Stimulated activated CD8-positive, alpha-beta memory T cell treated with anti-CD3 and anti-CD28 coated beads, Interleukin-7, amount 100 ng/mL, for 24 hours (primary cell): ENCODE results near the gene RAB3GAP2.
"Not testable (repeated sequence)": the region's sequence is repeated elsewhere in the genome, so short reads cannot be mapped to it uniquely, and the experiment has no call there.

ENCODE experiments used
- DNase-seq: peaks from one replicate; pipeline ENCODE4 v3.0.0-alpha.2; 2020; ENCODE audit warnings: low read depth

Gene RAB3GAP2

GRCh38 chr1:220239966-220240365 lies 32.3 kb downstream of the RAB3GAP2 start:
- DNase-seq: no peak

GRCh38 chr1:220239213-220239612 lies 33.0 kb downstream of the RAB3GAP2 start:
- no peak for DNase-seq

GRCh38 chr1:220236278-220236677 lies 36.0 kb downstream of the RAB3GAP2 start:
- DNase-seq: not testable (repeated sequence)

GRCh38 chr1:220235462-220235861 lies 36.8 kb downstream of the RAB3GAP2 start:
- DNase-seq: no peak

- no peak for DNase-seq
These were observed 38.3 kb downstream of the RAB3GAP2 start for GRCh38 chr1:220233927-220234326.

- no peak for DNase-seq
These were observed 42.5 kb downstream of the RAB3GAP2 start for GRCh38 chr1:220229771-220230170.

GRCh38 chr1:220227393-220227792 lies 44.9 kb downstream of the RAB3GAP2 start:
- DNase-seq: no peak

GRCh38 chr1:220226752-220227151 lies 45.5 kb downstream of the RAB3GAP2 start:
- no peak for DNase-seq

- no peak for DNase-seq
These were observed 46.3 kb downstream of the RAB3GAP2 start for GRCh38 chr1:220225957-220226356.

- no peak for DNase-seq
These were observed 47.6 kb downstream of the RAB3GAP2 start for GRCh38 chr1:220224611-220225124.

- DNase-seq: no peak
These were observed 48.2 kb downstream of the RAB3GAP2 start for GRCh38 chr1:220224033-220224432.

GRCh38 chr1:220222939-220223338 lies 49.3 kb downstream of the RAB3GAP2 start:
- no peak for DNase-seq

- no peak for DNase-seq
These were observed 50.6 kb downstream of the RAB3GAP2 start for GRCh38 chr1:220221670-220222069.

GRCh38 chr1:220221269-220221668 lies 51.0 kb downstream of the RAB3GAP2 start:
- no peak for DNase-seq

- not testable (repeated sequence) for DNase-seq
These were observed 51.6 kb downstream of the RAB3GAP2 start for GRCh38 chr1:220220699-220221040.

- no peak for DNase-seq
These were observed 52.2 kb downstream of the RAB3GAP2 start for GRCh38 chr1:220219865-220220698.

- no peak for DNase-seq
These were observed 53.2 kb downstream of the RAB3GAP2 start for GRCh38 chr1:220219136-220219442.

- DNase-seq: not testable (repeated sequence)
These were observed 53.7 kb downstream of the RAB3GAP2 start for GRCh38 chr1:220218397-220219135.

- DNase-seq: no peak
These were observed 54.8 kb downstream of the RAB3GAP2 start for GRCh38 chr1:220217383-220217988.

GRCh38 chr1:220213382-220213983 lies 58.8 kb downstream of the RAB3GAP2 start:
- DNase-seq: no peak

GRCh38 chr1:220207411-220207810 lies 64.8 kb downstream of the RAB3GAP2 start:
- no peak for DNase-seq

- not testable (repeated sequence) for DNase-seq
These were observed 67.5 kb downstream of the RAB3GAP2 start for GRCh38 chr1:220204758-220205157.
